LNCAP (cell line): ENCODE results near the gene DNAJC7.

ENCODE experiments used
- TF ChIP-seq, protein P1 (sequence below): fragments of 450-650 bp; IDR thresholded peaks from 2 replicates; pipeline ENCODE4 v1.5.1; 2017; ENCODE audit warnings: mild to moderate bottlenecking

Gene DNAJC7

DNA sequence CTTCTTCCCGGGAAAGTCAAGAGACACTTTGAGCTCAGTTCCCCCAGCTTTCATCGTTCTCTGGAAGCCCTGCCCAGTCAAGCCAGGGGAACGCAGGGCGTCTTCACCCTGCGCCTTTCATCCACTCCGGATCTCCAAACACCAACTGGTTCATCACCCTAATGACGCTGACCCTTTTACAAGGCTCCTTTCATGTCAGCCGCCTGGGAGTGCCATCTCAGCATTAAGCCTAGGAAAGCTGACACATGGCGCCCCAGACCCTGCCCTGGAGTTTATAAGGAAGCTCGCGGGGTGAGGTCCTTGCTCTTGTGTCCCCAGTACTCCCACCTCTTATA, 594 bp upstream of the DNAJC7 start:
- TF ChIP-seq, protein P1, sequence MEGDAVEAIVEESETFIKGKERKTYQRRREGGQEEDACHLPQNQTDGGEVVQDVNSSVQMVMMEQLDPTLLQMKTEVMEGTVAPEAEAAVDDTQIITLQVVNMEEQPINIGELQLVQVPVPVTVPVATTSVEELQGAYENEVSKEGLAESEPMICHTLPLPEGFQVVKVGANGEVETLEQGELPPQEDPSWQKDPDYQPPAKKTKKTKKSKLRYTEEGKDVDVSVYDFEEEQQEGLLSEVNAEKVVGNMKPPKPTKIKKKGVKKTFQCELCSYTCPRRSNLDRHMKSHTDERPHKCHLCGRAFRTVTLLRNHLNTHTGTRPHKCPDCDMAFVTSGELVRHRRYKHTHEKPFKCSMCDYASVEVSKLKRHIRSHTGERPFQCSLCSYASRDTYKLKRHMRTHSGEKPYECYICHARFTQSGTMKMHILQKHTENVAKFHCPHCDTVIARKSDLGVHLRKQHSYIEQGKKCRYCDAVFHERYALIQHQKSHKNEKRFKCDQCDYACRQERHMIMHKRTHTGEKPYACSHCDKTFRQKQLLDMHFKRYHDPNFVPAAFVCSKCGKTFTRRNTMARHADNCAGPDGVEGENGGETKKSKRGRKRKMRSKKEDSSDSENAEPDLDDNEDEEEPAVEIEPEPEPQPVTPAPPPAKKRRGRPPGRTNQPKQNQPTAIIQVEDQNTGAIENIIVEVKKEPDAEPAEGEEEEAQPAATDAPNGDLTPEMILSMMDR: no peak

DNA sequence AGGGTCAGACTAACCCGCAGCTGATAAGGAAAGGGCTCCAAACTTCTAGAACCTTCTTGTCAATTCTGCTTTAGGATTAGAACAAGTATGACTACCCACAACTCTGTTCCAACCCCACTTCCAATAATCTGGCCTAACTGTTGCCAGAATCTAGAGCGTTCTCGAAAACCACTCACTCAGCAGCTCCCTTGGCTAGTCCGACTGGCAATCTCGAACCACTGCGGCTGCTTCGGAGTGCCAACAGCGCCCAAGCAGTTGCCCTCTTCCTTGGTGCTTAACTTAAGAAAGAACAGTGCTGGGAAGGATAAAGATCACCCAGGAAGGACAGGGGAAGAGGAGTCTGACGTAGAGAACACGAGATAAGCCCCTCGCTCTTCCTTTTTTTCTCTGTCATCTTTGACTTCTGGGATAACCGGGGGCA, 818 bp downstream of the DNAJC7 start:
- TF ChIP-seq, protein P1: no peak

DNA sequence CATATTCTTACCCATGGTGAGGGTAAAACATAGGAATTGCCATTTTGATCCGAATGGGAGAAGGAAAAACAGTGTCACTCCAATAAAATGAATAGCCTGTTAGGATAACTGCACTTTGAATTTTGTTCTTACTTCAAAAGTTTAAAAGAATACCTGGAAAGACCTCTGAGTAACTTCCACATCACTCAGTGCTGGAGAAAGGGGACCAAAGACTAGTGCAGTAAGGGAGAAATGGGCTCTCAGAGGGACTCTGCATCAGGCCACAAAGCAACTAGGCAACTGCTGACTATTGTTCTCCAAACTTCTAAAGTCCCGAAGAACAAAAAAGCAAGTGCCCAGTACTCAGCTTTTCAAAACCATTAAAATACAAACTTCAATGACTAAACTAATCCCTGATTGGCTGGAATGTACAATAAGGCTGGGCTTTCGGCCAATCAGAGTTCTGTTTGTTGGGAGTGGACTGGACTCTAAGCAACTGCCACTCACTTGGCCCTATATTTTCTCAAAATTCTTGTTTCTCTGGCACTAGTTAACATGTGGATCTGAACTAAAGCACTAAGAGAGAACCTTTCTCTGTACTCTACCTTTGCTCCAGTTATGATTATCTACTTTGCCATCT, 6.2 kb downstream of the DNAJC7 start:
- TF ChIP-seq, protein P1: no peak

DNA sequence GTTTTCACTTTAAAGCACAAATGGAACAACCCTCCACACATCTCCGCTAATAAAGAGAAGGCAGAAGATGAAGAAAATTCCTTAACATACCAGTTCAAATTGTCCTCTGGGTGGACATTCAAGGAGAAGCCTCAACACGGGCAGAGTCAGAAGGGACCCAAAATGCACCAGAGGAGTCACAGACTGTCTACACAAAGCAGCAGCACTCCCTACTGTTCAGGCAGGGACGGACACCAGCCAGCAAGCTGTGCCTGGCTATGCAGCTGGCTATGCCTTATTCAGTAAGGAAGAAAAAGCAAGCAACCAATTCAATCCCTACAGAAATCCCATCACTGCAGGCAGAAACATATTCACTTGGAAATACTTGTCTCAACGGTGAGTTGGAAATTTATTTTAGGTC, 8.1 kb downstream of the DNAJC7 start:
- TF ChIP-seq, protein P1: no peak

DNA sequence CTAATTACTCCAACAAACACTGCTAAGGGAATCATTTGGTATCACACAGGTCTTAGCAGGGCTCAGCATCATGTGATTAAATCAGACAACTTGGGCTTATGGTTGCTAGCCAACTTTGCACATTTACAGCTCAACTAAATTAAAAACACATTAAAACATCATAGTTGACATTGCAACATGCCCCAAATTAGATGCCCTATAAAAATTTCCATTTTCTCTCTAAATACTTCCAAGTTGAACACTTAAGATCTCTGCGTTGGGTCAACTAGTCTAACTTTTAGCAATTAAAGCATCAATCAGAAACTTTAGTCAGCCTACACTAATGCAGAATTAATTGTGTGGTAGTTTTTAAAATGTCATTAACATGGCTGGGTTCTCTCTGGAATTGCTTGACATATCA, 12.1 kb downstream of the DNAJC7 start:
- TF ChIP-seq, protein P1: no peak

DNA sequence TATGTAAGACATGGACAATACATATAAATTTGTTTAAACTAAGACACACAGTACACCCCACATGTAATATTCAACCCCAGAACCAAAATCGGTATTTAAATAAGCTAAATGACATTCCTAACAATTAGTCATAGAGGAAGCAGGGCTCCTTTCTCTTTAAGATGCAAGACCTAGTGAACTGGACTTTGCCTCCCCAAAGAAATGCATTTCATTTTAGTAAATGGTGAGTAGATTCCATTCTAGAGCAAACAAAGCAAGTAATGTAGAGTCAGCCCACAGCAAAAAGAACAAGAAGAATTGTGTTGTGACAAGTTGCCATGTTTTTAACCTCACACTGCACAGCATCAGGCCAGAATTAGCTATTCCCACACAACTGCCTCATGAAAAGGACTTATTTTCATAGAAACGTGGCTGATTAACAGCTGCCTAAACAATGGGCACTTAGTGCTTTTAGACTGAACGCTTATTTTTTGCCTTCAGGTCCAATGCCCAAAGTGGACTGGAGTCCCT, 14.4 kb downstream of the DNAJC7 start:
- TF ChIP-seq, protein P1: no peak

DNA sequence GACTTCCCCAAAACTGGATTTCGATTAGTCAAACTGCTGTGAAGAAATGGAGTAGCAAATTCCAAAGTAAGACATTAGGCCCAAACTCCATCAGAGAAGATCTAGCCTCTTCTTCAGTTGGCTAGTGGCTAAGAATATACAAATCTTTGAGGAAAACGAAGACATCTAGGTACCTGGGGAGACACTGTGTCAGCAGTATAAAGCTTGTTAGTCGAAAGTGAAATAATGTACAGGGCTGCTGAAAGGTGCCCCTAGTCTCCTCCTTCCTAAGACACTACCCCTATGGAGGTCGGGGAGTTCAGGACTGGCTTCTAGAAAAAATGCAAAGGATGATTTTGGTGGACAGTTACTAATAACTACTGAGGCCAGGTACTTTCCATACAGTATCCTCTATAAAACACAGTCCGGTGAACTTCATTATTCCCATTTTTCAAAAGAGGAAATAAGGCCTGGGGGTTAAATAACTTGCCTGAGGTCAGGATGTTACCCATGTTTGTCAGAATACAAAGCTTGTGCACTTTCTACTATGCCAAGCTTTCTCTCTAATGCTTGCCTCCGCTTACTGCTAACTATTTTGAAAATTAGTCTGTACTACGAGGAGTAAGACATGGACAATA, 15.0 kb downstream of the DNAJC7 start:
- TF ChIP-seq, protein P1: no peak
